GM19238 (cell line): Measurements from ENCODE around the gene IGSF21.

Experiments
- DNase-seq: peaks from one replicate; pipeline ENCODE4 v3.0.0; 2011; ENCODE audit warnings: low spot score; ENCODE audit not compliant: insufficient read length

Gene IGSF21

DNA sequence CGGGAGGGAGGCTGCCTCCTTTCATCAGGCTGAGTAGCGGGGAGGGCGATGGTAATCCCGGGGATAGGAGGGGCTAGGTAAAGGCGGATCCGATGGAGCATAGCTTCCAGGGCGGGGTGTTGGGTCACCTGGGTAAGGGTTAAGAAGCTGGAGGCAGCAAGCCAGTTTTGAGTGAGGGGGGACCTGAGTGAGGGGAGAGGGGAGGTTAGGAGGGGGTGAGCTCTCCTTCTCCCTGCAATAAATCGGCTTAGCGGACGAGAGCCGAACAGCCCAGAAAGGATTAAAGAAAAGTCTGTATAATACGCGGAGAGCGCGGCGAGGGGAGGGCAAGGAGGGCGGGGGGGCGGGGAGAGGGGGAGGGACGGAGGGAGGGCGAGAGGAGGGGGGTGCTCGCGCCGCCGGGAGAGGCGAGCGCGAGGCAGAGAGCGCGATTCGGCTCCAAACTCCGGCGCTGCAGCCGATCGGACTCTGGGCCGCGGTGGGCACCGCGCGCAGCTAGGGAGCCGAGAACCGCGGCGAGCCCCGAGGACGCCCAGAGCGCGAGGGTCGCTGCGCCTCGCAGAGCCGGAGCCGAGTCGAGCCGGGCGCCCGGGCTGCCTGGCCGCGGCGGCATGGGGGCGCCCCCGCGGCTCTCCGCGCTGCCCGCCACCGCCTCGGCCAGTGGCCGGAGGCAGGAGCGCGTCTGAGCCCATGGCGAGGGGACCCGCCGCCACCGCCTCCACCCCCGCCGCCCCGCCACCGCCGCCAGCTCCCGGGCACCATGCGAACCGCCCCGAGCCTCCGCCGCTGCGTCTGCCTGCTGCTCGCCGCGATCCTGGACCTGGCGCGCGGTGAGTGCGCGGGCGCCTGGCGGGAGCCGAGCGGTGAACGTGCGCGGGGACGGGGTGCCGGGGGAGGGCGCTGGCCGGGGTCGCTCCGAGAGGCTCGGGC, at the start of gene IGSF21:
Gene IGSF21, plus strand, starts transcription at position 430 of the 930 bp plus-strand sequence. Its CDS starts 331 bp downstream, at position 761.
- DNase-seq = no peak

DNA sequence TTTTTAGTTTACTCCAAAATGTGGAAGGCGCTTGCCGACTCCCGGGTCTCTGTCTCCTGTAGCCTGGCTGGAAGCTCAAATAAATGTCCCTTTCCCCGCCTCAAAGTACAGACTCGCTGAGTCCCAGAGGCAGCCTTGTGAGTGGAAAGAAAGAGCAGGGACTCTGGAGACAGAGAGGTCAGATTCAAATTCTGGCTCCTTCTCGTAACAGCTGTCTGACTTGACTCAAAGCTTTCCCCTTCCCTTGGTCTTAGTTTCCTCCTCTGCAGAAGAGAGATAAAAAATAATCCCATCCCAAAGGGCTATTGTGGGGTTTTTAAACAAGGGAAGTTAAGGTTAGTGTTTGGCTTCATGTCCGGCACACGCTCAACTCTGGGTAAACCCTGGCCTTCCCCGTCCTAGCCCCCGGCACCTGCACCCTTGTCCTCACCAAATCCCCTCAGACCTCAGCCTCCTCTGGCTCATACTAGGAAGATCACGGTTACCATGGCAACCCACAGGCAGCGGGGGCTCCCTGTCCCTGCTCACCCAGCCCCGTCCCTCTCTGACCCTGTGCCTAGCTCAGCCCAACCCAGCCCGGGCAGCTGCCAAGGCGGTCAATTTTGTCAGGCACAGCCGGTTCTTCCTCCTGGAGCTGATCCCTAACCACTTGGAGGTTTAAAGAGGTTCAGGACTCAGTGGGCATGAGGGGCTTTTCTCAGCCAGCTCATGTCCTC, 49.2 kb upstream of the IGSF21 start:
- DNase-seq = no peak

- DNase-seq = no peak
These were observed 48.5 kb upstream of the IGSF21 start for GRCh38 chr1:18058981-18059605.

- no peak for DNase-seq
These were observed 47.2 kb upstream of the IGSF21 start for GRCh38 chr1:18060366-18060765.

DNA sequence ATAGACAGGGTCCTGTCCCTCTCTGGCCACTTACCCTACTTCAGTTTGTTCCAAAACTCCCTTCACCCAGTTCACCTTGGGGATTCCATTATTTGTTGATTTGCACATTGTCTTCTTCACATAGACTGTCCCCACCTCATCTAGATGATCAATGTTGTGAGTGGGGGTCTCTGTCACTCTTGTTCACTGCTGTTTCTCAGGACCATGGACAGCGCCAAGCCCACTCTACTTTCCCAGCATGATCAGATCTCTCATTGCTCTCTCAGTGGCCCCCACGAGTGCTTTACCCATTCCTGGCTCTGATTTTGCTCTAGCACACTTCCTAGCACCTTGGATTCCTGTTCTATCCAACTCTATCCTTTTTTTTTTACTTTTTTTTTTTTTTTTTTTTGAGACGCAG, 45.4 kb upstream of the IGSF21 start:
- no peak for DNase-seq

GRCh38 chr1:18064534-18064933, 43.1 kb upstream of the IGSF21 start:
- DNase-seq = no peak

DNA sequence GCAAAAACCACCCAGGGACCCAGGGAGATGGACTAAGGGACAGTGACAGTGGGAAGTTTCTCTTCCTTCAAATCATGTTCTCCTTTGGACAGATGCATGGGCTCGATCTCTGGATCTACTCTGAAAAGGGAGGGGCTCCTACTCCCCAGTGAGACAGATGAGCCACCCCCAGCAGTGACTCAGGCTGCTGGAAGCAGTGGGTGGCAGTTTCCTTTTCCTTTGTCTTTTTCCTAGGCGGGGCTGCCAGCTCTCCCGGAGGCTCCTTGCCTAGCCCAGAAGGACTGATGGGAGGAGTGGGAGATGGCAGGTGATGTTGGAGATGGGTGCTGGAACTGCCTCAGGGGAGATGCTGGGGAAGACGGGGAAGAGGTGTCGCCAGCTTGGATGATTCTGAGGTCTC, 41.0 kb upstream of the IGSF21 start:
- DNase-seq = no peak

DNA sequence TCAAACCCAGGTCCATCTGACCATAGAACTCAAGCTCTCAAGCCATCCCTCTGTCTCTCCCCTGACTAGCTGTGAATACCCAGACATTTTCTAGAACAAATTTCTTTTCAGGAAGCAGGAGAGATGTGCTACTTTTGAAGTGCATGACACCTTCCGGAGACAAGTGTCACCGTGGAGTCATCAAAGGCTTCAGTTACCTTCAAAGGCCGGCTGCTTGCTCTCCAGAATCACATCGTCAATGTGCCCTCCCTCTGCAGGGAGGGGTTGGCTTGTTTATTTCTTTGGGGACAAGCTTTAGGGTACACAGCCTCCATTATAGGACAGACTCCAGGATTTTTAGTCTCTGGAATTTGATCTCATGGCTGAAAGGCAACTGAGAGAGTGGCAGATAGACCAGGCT, 37.7 kb upstream of the IGSF21 start:
- no peak for DNase-seq

DNA sequence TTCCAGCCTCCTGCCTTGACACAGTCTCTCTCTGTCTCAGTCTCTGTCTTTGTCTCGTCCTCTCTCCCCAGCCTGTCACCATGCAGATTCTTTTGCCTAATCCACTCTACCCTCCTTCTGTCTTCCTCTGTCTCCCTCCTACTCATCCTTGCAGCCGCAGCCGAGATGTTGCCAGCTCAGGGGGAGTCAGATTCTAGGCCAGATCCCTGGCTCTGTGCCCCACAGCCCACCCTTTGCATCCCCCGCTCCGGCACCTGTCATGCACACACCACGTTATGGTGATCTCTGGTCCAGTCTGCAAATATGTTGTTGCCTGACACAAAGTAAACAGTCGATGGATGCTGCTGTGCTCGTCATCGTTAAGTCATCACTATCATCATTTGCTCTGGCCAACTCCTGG, 35.5 kb upstream of the IGSF21 start:
- DNase-seq = no peak

DNA sequence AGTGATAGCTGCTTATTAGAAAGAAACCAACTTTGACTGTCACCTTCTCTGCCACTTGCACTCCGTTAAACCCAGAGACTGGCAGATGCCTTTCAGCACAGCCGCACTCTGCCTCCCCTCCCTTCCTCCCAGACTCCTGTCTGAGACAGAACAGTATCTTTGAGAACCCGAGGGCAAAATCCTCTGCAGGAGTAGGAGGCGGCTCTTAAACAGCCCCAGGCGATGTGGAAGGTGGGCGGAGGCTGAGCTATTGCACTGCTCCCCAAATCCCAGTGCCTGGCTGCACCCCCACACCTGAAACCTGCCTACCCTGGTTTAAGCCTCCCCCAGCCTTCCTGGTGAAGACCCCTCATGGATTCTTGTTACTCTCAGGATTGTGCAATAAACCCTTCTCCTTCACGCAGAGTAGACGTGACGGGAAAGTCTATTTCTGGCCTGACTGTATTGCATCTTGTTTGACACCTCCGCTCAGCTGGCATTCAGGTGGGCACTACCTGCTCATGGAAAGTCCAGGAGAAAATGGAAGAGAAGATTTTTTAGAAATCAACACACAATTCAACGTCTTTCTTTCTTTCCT, 34.4 kb upstream of the IGSF21 start:
- no peak for DNase-seq

DNA sequence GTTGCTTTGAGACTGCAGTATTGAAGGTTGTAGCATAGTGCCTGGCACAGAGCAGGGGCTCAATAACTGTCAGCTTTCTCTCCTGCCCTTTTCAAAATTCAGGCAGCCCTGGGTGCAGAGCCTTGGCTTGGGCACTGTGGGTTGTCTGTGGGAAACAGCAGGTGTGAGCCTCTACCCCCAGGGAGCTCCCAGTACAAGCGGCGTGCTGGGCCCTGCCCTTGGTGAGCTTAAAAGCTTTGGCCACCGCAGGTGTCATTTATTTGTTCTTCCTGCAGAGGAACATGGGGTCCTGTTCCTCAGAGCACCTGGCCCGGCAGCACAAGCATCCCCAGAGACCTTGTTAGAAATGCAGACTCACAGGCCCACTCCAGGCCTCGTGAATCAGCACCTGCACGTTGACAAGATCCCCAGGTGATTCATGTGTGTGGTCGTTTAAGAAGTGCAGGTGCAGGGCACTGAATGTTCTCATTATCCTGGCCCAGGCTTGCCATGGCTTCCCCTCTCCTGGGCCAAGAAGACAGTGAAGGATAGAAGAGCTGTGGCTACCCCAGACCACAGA, 29.9 kb upstream of the IGSF21 start:
- no peak for DNase-seq

- DNase-seq = no peak
These were observed 27.5 kb upstream of the IGSF21 start for GRCh38 chr1:18079941-18080735.

- DNase-seq = no peak
These were observed 22.1 kb upstream of the IGSF21 start for GRCh38 chr1:18085387-18086074.

- no peak for DNase-seq
These were observed 19.5 kb upstream of the IGSF21 start for GRCh38 chr1:18088077-18088594.

DNA sequence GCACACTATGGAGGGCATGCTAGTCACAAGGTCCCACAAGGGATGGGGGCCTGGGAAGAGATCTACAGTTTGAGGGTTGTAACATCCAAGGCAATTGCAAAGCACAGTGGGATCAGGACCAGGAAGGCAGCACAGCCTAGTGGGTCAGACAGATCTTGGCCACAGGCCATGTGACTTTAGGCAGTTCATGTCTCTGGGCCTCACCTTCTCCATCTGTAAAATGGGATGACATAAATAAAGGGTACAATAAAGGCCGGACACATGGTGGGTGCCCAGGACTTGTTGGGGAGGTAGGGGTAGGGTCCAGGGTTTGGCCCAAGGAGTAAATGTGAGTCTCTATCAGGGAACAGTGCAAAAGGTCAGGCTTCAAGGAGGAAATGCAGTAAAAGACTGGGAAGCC, 18.1 kb upstream of the IGSF21 start:
- DNase-seq = no peak

GRCh38 chr1:18090636-18091035, 17.0 kb upstream of the IGSF21 start:
- no peak for DNase-seq

DNA sequence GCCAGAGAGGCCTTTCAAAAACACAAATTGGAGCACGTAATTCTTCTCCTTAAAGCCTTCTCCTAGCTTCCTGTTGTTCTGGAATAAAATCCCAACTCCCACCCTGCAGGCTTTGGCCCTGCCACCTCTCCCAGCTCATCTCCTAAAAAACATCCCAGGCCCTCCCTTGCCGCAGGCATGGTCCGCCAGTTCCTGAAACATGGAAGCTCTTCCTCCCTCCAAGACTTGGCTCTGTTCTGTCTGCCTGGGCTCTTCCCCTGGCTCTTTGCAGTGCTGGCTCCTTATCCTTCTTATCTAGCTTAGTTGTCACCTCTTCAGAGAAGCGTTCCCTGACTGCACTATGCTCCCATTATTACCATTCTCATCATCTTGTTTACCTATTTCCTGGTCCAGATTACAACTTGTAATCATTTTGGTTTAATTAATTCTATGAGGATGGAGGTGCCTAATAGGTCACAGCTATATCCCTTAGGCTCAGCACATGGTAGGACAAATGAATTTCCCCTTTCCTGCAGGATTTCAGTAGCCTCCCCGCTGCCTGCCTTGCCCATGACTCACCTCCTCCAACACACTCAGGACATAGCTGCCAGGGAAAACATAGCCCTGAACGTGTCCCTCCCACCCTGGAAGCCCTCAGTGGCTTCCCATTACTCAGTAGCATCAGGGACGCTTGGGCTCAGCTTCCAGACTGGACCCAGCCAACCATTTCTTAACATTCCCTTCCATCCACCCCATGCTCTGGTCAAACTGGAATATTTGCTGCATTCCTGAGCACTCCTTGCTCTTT, 15.7 kb upstream of the IGSF21 start:
- no peak for DNase-seq

DNA sequence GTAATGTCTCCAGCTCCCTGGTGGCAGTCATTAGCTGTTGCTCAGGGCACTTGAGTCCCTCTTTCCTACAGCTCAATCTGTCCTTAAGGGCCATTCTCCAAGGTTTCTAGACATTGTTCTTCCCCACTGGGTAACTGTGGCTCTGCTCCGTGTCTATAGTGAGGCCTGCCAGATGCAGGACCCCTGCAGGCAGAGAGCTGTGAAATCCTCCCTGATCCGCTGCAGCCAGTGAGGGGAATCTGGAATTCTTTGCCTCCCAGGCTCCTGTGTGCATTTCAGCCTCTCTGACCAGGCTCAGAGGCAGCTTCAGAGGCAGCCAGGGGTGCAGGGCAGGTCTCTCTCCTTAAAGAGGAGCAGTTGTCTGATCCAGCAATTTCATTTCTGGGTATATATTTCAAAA, 14.4 kb upstream of the IGSF21 start:
- DNase-seq = no peak

- no peak for DNase-seq
These were observed 14.0 kb upstream of the IGSF21 start for GRCh38 chr1:18093646-18094045.
